Astrocyte of the cerebellum (primary cell): ENCODE data around the gene ZFYVE19.

Experiments
- DNase-seq: peaks from one replicate; pipeline ENCODE4 v3.0.0-alpha.2; 2011; ENCODE audit warnings: low read depth
- H3K4me3 ChIP-seq: 2 replicates; pipeline ENCODE4 v1.5.1; 2011; ENCODE audit warnings: mild to moderate bottlenecking, low read depth, low read length, moderate library complexity
- in situ Hi-C: cut with HindIII; loops from 2 replicates; pipeline ENCODE4 v1.10.0; 2017; ENCODE audit warnings: low sequenced_read_pairs
- TF ChIP-seq, protein P1 (sequence below): IDR thresholded peaks from 2 replicates; pipeline ENCODE4 v1.5.1; 2012; ENCODE audit warnings: low read length, low read depth, moderate library complexity, mild to moderate bottlenecking; ENCODE audit errors: missing control alignments

Gene ZFYVE19

DNA sequence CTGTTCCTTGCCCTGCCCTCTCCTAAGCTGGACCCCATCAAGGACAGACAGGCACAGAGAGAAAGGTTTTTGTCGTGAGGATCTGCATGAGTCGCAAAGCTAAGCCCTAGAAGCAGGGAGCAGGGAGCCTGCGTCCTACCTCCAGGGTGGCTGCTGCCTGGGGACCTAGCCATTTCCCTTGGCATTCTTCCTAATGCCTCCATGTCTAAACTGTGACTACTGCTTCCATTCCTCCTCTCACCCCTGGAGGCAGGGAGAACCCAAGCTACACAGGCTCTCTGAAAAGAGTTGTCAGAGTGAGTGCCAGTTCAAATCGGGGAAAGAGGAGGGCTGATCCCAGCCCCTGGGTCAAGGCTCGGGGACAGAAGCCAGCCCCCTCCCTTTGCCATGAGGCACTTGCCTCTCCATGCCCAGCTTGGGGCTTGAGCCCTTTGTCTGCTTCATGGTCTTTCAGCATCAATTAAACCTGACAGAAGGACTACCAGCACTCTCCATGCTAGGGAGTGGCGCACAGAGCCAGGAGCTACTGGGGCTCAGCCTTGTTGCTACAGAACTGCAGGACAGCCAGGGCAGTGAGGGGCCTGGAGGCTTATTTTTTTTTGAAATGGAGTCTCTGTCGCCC, 40.6 kb upstream of the ZFYVE19 start:
- no peak for DNase-seq
- H3K4me3 ChIP-seq = no peak overlapping the region
- in situ Hi-C loops = no loop called here
- TF ChIP-seq, protein P1, sequence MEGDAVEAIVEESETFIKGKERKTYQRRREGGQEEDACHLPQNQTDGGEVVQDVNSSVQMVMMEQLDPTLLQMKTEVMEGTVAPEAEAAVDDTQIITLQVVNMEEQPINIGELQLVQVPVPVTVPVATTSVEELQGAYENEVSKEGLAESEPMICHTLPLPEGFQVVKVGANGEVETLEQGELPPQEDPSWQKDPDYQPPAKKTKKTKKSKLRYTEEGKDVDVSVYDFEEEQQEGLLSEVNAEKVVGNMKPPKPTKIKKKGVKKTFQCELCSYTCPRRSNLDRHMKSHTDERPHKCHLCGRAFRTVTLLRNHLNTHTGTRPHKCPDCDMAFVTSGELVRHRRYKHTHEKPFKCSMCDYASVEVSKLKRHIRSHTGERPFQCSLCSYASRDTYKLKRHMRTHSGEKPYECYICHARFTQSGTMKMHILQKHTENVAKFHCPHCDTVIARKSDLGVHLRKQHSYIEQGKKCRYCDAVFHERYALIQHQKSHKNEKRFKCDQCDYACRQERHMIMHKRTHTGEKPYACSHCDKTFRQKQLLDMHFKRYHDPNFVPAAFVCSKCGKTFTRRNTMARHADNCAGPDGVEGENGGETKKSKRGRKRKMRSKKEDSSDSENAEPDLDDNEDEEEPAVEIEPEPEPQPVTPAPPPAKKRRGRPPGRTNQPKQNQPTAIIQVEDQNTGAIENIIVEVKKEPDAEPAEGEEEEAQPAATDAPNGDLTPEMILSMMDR = no peak

DNA sequence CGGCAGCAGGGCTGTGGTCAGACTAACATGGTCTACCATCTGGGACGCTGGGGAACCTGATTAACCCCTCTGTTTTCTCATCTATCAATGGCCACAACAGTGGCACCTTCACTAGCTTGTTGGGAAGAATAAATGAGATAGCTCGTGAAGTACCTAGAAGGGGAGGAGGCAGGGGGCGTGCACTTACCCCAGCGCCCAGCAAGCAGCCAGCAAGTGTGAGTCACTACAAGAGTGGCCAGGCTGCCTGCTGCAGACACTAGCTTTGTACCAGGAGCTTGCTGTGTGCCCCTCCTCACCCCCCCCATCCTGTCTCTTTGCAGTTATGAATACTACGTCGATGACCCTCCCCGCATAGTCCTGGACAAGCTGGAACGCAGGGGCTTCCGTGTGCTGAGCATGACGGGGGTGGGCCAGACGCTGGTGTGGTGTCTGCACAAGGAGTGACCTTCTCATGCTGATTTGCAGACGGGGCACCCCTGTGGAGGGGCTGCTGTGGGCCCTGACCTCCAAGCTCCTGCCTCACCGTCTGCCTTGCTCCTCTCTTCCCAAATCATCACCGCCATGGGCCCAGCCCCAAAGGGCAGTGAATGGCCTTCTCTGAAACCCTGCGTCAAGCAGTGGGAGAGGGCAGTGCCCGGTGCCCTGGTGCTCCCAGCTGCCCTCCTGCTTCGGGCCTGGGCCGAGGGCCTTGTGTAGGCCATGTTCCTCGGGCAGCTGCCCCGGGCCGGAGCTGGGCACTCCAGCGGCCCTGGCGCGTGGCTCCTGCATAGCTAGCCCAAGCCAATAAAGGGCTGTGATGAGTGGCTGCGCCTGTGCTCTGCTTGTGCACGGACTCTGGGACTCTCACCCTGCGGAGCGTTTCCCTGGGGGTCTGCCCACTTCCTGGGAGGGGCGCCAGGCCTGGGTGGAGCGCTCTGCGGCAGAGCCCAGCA, 39.7 kb upstream of the ZFYVE19 start:
- in situ Hi-C loops = no loop called here
- TF ChIP-seq, protein P1 = no peak
- DNase-seq = no peak
- H3K4me3 ChIP-seq = no peak overlapping the region

DNA sequence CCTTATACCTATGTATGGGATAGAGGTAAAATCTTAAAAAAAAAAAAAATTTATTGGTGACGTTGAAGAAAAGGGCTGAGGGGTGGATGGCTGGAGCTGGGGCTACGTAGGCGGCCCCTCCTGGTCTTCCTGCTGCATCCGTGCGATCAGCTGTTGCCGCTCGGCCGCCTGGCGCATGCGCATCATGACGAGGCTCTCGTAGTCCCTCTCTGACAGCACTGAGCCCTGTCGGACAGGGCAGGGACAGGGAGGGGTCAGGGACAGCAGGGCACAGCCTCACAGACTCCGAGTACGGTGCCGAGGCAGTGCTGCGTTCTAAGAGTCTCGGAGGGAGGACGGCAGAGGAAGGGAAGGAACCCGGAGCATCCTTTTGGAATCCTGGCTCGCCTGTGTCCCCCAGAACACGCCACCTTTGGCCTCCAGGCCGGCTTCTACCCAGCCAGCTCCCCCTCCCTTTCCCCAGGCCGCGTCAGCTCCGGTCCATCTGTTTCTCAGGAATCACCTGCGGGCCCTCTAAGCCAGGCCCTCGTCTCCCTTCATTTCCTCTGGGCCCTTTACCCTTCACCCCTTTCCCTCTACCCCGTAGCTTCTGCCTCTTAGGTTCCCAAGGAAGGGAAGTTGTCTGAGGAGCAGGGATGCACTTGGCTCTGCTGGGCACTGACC, 38.9 kb upstream of the ZFYVE19 start:
- no peak for DNase-seq
- H3K4me3 ChIP-seq = no peak overlapping the region
- in situ Hi-C loops = no loop called here
- TF ChIP-seq, protein P1 = no peak

DNA sequence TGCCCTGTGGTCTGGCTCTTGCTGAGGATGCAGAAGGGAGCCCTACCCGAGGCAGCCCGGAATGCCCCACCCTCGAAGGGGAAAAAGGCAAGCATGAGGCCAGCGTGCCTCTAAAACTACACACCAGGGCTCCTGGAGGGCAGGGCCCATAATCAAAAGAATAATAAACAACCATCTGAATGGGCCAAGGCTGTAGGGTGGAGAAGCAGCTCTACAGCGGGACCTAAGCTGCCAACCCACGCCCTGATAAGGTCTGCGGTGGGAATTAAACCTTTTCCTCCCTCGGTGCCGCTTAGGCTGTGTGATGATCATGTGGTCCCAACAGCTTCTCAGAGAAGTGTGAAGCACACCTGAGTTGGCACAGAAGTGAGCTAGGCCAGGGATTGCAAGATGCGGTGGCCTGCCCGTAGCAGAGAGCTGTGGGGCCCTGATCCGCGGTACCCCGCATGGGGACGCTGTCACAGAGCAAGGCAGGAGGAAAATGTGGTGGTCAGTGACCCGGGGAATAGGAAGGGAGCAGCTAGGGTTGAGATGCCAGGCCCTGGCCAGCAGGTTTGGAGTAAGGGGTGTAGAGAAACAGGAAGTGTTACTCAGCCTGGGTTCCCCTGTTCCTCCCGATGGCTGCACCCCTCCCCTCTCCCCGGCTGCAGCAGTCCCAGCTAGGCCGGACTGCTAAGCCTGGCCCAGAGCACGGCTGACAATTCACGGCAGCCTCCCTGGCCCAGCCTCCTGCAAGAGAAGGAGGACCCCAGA, 38.2 kb upstream of the ZFYVE19 start:
- no peak for DNase-seq
- TF ChIP-seq, protein P1 = no peak
- in situ Hi-C loops = no loop called here
- no peak overlapping the region for H3K4me3 ChIP-seq

DNA sequence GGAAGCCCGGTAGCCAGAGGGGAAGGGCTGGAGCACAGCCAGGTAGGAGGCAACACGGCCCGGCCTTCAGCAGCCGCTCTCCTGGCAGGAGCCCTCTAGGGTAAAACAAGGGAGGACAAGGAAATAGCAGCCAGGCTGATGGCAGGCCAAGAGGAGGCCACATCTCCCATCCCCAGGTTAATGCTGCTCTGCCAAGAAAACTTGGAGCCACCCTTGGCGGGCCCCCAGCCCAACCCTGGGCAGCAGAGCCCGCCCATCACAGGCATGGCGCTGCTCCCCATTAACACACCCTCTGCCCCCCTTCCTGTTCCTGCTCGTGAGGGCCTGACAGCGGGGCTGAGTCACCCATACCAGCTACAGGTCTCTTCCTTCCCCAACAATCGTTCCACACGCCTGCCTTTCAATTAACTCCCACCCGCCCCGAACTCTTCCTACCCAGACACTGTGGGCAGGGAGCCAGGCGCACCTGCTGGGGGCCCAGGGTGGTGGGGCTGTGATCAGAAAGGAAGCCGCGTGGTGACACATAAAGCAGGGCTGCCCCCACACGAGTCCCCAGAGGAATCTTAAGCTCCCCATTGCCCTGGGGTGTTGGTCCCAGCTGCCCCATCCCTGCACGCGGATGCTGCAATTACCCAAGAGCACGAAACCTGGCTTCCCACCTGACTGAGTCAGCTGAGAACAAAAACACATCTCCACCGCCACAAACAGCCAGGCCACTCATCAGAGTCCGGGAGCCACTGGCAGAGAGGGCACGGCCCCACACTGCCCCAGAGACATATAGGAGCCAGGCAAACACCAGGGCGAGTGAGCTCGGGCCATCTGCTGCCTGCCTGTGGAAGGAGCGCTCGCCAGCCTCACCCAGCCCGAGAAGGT, 37.4 kb upstream of the ZFYVE19 start, which contains the start of gene C15orf62:
Gene C15orf62, plus strand, starts transcription at position 707 of the 873 bp plus-strand sequence. CDS start 516 bp downstream, outside the sequence.
- H3K4me3 ChIP-seq = no peak within 1 kb of the TSS
- no peak for DNase-seq
- in situ Hi-C loops = no loop called here
- TF ChIP-seq, protein P1 = no peak
